Liver (tissue), 3 donors: ENCODE measurements around the gene SLC1A3.

ENCODE experiments used
- CTCF ChIP-seq: fragments of 150-350 bp; IDR thresholded peaks from 2 replicates; pipeline ENCODE4 v1.5.1; 2017; ENCODE audit warnings: improper control_type of control experiment, low read depth, low read length; ENCODE audit not compliant: missing input control
- EGR1 ChIP-seq, 2 donors: IDR thresholded peaks; 2 replicates each; pipeline ENCODE4 v1.6.1; 2016 to 2018; ENCODE audit warnings: antibody characterized with exemption in 2 of 2, low read depth in 2 of 2
- FOXA1 ChIP-seq: IDR thresholded peaks from 2 replicates; pipeline ENCODE4 v1.6.1; 2016; ENCODE audit warnings: antibody characterized with exemption
- GABPA ChIP-seq, 2 donors: IDR thresholded peaks in 1 of 2; conservative IDR thresholded peaks in 1 of 2; 2 replicates each; pipeline ENCODE4 v1.6.1; 2016; ENCODE audit warnings: antibody characterized with exemption in 2 of 2, mild to moderate bottlenecking in 1 of 2, moderate library complexity in 1 of 2
- JUND ChIP-seq, 2 donors: IDR thresholded peaks; 2 replicates each; pipeline ENCODE4 v1.6.1; 2016; ENCODE audit warnings: antibody characterized with exemption in 2 of 2
- MAX ChIP-seq: IDR thresholded peaks from 2 replicates; pipeline ENCODE4 v1.6.1; 2016; ENCODE audit warnings: antibody characterized with exemption
- RAD21 ChIP-seq, 2 donors: IDR thresholded peaks; 2 replicates each; pipeline ENCODE4 v1.6.1; 2016; ENCODE audit warnings: antibody characterized with exemption in 2 of 2, mild to moderate bottlenecking in 2 of 2
- REST ChIP-seq: IDR thresholded peaks from 2 replicates; pipeline ENCODE4 v1.6.1; 2016; ENCODE audit warnings: antibody characterized with exemption, mild to moderate bottlenecking
- SP1 ChIP-seq: IDR thresholded peaks from 2 replicates; pipeline ENCODE4 v1.6.1; 2018; ENCODE audit warnings: antibody characterized with exemption, mild to moderate bottlenecking
- TAF1 ChIP-seq: conservative IDR thresholded peaks from 2 replicates; pipeline ENCODE4 v1.6.1; 2016; ENCODE audit warnings: antibody characterized with exemption, mild to moderate bottlenecking
- YY1 ChIP-seq: IDR thresholded peaks from 2 replicates; pipeline ENCODE4 v1.6.1; 2016; ENCODE audit warnings: antibody characterized with exemption, mild to moderate bottlenecking
- ZBTB33 ChIP-seq: IDR thresholded peaks from 2 replicates; pipeline ENCODE4 v1.6.1; 2016; ENCODE audit warnings: antibody characterized with exemption
- donor health status: healthy.
- donor health status: healthy.

GRCh38 chr5:36648426-36648825 lies 42.0 kb downstream of the SLC1A3 start:
- no peak for TF ChIP-seq CTCF
- no peak for TF ChIP-seq ZBTB33
- TF ChIP-seq SP1 = no peak
- no peak for TF ChIP-seq TAF1
- TF ChIP-seq REST = no peak
- no peak for TF ChIP-seq MAX
- TF ChIP-seq GABPA (IDR thresholded peaks at IDR 0.05 in 1 of 2, conservative IDR thresholded peaks at IDR 0.05 in 1 of 2) = no peak
- no peak for TF ChIP-seq JUND (IDR thresholded peaks at IDR 0.05)
- no peak for TF ChIP-seq RAD21 (IDR thresholded peaks at IDR 0.05)
- TF ChIP-seq YY1 = no peak
- no peak for TF ChIP-seq EGR1 (IDR thresholded peaks at IDR 0.05; ENCODE audit: low read depth in 2 of 2)
- no peak for TF ChIP-seq FOXA1
